Calu3 (cell line): ENCODE measurements around the gene AP3B1. TPM values are rescaled to one million over a fixed set of nuclear protein-coding genes. Genes with fewer than 3 reads are reported as not detected.

Experiments used
- BruUV-seq: library from RNA; stranded (reverse); fragments of 400-500 nt; replicated peaks from 2 replicates; lab custom pipeline; 2021; lab: Mats Ljungman, UMichigan
- CTCF ChIA-PET: fragments of 300-600 bp; sonication (Branson Sonifier 250); formaldehyde crosslinking; loops from one replicate; lab custom pipeline; 2022; ENCODE audit warnings: antibody characterized with exemption; lab: Charles Lee
- DNase-seq: peaks from one replicate; pipeline ENCODE4 v3.0.0; 2022
- H3K27ac Mint-ChIP-seq: one replicate; pipeline ENCODE4 v1.8.0; 2022; ENCODE audit warnings: mixed read lengths; ENCODE audit not compliant: unreplicated experiment
- H3K27me3 Mint-ChIP-seq: one replicate; pipeline ENCODE4 v1.8.0; 2022; ENCODE audit warnings: mixed read lengths; ENCODE audit not compliant: unreplicated experiment
- H3K36me3 Mint-ChIP-seq: one replicate; pipeline ENCODE4 v1.8.0; 2022; ENCODE audit warnings: mild to moderate bottlenecking, moderate library complexity, mixed read lengths; ENCODE audit not compliant: insufficient read depth, unreplicated experiment
- H3K4me1 Mint-ChIP-seq: one replicate; pipeline ENCODE4 v1.8.0; 2022; ENCODE audit warnings: mild to moderate bottlenecking, low read depth, mixed read lengths; ENCODE audit not compliant: unreplicated experiment
- H3K4me3 Mint-ChIP-seq: one replicate; pipeline ENCODE4 v1.8.0; 2022; ENCODE audit warnings: mild to moderate bottlenecking, low read depth, moderate library complexity, mixed read lengths; ENCODE audit not compliant: unreplicated experiment
- H3K9me3 Mint-ChIP-seq: one replicate; pipeline ENCODE4 v1.8.0; 2022; ENCODE audit warnings: low read depth, mixed read lengths; ENCODE audit not compliant: unreplicated experiment
- CTCF ChIP-seq: fragments of 200-600 bp; IDR thresholded peaks from one replicate; pipeline ENCODE4 v1.8.0; 2022; ENCODE audit warnings: antibody characterized with exemption; ENCODE audit not compliant: unreplicated experiment
- intact Hi-C: fragments of 100-400 bp; cut with micrococcal nuclease; formaldehyde crosslinking; loops from one replicate; pipeline ENCODE4 v1.10.0; 2022; ENCODE audit not compliant: unreplicated experiment
- total RNA-seq: library from RNA; stranded (reverse); gene quantifications from 2 replicates; pipeline ENCODE4 v1.2.3, GENCODE V29; 2022

AP3B1 gene
- total RNA-seq, 1 experiment from 2014 or later = 66.9 TPM

GRCh38 chr5:77984587-77984986 lies 309.9 kb downstream of the AP3B1 start:
- Mint-ChIP-seq H3K4me3 (no peak overlapping the region), H3K4me1 (no peaks in the 10 kb centered on the region), H3K9me3 (no peaks in the 10 kb centered on the region), H3K36me3 (peaks cover 6% of the 10 kb centered on the region), H3K27me3 (no peaks in the 10 kb centered on the region), H3K27ac (no peak overlapping the region)
- intact Hi-C loops = no loop called here
- BruUV-seq = no TSS peak
- CTCF ChIA-PET = interaction anchor here (1.0 kb wide), 2 partner anchors 151 to 354 kb away, joined by 3 to 4 read pairs; no protein-coding TSS in a partner anchor
- no peak for TF ChIP-seq CTCF
- DNase-seq = no peak

DNA sequence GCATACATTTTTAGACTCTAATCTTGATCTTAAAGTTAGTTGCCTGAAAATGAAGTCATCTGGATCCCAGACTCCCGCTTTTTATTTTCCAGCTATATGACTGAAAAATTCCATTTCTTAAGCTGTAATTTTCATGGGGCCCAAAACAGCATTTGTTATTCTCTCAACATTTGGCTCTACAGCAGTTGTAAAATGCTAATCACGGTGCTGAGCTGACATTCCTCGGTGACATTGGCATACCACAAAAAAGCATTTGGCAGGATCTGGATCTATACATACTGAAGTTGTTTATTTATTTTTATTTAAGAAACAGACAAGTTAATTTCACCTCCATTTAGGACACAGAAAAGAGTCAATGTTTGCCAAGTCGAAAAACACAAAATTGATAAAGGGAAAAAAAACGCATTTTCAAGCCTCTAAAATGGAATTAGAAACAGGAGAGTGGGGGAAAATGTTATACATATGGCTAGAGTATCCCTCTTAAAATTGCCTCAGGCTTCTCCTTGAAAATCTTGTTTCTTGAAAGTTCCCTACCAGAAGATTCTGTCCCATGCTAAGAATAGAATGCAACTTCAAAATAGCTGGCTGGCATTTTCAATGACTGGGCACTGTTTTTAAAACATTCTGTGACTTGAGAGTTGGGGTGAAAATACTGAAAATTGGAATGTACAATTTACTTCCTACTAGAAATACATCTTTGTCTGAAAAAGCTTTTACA lies 310.9 kb downstream of the AP3B1 start:
- Mint-ChIP-seq H3K4me1 (no peaks in the 10 kb centered on the region), H3K36me3 (peaks cover 6% of the 10 kb centered on the region), H3K27ac (no peak overlapping the region), H3K27me3 (no peaks in the 10 kb centered on the region), H3K4me3 (no peak overlapping the region), H3K9me3 (no peaks in the 10 kb centered on the region)
- TF ChIP-seq CTCF = no peak
- BruUV-seq = no TSS peak
- no peak for DNase-seq
- intact Hi-C loops = no loop called here
- CTCF ChIA-PET = interaction anchor here (0.6 kb wide), 1 partner anchor 8 kb away, joined by 7 read pairs; no protein-coding TSS in a partner anchor

DNA sequence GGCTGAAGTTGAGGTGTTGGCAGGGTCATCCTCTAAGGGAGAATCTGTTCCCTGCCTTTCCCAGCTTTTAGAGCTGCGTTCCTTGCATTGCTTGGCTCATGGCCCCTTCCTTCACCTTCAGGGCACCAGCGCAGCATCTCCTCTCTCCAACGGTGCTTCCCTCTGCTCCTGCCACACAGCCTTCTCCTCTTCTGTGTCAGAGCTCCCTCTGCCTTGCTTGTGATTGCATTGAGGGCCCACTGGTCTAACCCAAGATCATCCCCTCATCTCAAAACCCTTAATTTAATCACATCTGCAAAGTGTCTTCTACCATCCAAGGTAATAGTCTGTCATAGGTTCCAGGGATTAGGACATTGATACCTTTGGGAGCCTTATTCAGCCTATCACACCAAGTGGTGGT lies 312.7 kb downstream of the AP3B1 start:
- BruUV-seq = no TSS peak
- intact Hi-C loops = no loop called here
- CTCF ChIA-PET = no interaction called here
- no peak for TF ChIP-seq CTCF
- DNase-seq = no peak
- Mint-ChIP-seq H3K36me3 (no peaks in the 10 kb centered on the region), H3K9me3 (no peaks in the 10 kb centered on the region), H3K4me3 (no peak overlapping the region), H3K4me1 (no peaks in the 10 kb centered on the region), H3K27me3 (no peaks in the 10 kb centered on the region), H3K27ac (no peak overlapping the region)

DNA sequence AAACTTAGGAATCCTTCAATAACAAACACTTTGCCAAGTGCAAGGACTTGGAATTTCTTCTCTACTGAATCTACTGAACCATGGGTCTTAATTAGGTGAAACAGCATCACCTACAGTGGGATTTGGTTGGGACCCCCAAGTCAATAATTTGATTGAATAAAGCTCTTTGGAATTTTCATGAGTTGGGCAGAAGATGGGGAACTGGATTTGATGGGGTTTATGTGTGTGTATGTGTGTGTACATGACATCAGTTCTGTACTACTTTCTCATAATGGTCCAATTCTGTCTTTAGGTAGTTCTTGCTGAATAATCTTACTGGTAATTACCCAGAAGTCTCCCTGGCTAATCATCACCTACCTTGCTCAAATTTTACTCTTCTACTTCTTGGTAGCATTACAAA lies 319.9 kb downstream of the AP3B1 start:
- CTCF ChIA-PET = interaction anchor here (0.6 kb wide), 1 partner anchor 17 kb away, joined by 3 read pairs; no protein-coding TSS in a partner anchor
- H3K27me3 Mint-ChIP-seq = peaks cover 49% of the 10 kb centered on the region

More for the DNA sequence above, 319.9 kb downstream of the AP3B1 start:
- no peak for DNase-seq
- no peak overlapping the region for H3K4me3 Mint-ChIP-seq
- intact Hi-C loops = no loop called here
- H3K36me3 Mint-ChIP-seq = no peaks in the 10 kb centered on the region
- no peak overlapping the region for H3K27ac Mint-ChIP-seq
- no TSS peak for BruUV-seq
- H3K4me1 Mint-ChIP-seq = no peaks in the 10 kb centered on the region
- H3K9me3 Mint-ChIP-seq = no peaks in the 10 kb centered on the region
- TF ChIP-seq CTCF = no peak
